HG03378 (cell line): ENCODE measurements around the gene MAGI3.

ENCODE experiments used
- ATAC-seq: cut with Tn5 transposase; IDR thresholded peaks from one replicate; pipeline ENCODE4 v1.9.1; 2021; ENCODE audit warnings: mild to moderate bottlenecking, moderate library complexity; ENCODE audit not compliant: unreplicated experiment

Gene MAGI3

GRCh38 chr1:113511269-113511668 is 121.0 kb downstream of the MAGI3 start:
- ATAC-seq: no peak

DNA sequence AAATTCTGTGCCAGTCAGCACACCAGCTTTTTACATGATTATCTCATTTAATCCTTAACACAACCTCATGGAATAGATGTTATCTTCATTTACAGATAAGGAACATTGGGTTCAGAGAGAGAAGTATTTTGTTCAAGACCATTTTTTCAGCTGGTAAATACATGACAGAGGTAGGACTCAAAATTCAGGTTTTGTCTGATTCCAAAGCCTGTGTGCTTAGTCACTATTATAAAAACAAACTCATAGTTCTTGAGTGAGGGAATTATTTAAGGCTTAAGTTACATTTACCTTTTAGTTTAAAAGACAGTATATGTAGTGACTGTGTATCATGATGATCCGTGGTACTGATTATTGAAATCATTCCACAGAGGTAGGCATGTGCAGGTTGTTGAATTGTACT is 125.2 kb downstream of the MAGI3 start:
- ATAC-seq: no peak

GRCh38 chr1:113517346-113517745 is 127.0 kb downstream of the MAGI3 start:
- ATAC-seq: no peak

DNA sequence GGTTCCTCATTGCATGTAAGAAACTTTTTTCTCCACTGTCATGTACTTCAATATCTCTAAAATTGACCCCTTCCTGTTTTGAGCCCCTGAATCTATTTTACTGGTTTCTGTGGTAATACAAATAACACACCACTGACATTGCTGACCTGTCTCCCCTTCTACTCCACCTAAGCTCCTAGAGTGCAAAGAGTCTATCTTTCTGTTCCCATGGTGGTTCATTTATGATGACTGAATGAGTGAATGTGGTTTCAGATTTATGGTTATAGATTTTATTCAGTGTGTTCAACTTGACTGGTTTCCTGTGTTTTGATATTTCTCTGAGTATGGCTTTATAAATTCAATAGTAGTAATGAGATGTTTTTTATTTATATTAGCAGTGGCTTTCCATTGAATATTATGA is 127.7 kb downstream of the MAGI3 start:
- no peak for ATAC-seq

GRCh38 chr1:113519556-113519955 is 129.2 kb downstream of the MAGI3 start:
- no peak for ATAC-seq

DNA sequence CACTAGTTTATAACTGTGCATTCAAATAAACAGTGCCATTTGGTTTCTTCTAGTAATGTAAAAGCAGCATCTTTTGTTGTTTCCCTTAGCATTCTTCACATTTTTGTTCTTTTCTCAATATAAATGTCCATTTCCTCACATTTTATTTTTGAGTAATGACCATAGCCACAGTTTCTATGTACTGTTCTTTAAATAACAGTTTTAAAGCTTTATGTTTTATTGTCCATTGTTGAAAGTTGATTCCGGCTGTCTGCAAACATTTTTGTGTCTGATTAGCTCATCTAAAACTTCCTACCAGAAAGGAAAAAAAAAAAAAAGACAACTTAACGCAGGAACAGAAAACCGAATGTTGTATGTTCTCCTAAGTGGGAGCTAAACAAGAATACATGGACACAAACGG is 139.7 kb downstream of the MAGI3 start:
- no peak for ATAC-seq

- ATAC-seq: no peak
Observed at GRCh38 chr1:113531321-113531720, 141.0 kb downstream of the MAGI3 start.

- no peak for ATAC-seq
Observed at GRCh38 chr1:113533061-113533460, 142.7 kb downstream of the MAGI3 start.

DNA sequence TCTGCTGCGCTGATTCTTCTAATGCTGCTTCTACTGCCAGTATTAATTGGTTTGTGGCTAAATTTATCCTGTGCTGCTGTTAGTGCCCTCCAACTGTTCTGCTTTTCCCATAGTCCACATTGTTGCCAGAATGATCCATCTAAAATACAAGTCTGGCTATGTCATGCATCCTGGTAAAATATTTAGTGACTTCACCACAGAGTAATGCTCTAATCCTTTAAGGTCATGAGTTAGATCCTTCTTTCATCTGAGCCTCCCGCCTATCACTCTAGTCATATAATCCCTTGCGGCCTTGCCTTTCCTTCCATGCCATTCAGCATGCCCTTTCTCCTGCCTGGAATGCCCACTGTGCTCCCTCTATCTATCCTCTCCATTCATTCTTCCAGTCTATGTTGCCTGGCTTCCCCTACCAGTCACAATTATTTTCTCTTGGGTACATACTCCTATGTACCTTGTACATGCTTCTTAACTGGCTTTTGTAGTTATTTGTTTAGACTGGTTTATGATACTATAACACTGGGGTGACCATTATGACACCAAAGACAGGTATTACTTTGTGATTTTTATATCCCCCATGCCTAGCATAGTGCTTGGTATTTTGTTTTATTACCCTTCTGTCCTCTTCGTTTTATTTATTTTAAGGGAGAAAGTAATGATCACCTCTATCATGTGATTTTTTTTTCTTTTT is 144.0 kb downstream of the MAGI3 start:
- no peak for ATAC-seq

DNA sequence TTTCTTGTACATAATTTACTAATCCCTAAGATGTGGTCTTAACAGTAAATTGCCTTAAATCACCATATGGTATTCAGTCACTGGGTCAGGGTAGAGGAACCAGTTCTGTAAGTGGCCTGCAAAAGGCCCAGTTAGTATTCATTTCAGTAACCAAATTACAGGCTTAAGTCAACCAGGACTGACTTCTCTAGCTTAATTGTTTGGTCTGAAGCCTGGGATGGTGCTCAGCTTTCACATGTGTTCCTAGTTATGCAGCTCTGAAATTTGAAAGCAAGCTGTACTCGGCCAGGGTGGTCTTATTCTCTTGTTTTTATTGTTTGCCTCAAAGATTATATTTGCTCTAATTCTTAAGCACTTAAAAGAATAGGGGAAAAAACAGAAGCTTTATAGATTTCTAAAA is 144.6 kb downstream of the MAGI3 start:
- no peak for ATAC-seq

- no peak for ATAC-seq
Observed at GRCh38 chr1:113536182-113536780, 146.0 kb downstream of the MAGI3 start.

DNA sequence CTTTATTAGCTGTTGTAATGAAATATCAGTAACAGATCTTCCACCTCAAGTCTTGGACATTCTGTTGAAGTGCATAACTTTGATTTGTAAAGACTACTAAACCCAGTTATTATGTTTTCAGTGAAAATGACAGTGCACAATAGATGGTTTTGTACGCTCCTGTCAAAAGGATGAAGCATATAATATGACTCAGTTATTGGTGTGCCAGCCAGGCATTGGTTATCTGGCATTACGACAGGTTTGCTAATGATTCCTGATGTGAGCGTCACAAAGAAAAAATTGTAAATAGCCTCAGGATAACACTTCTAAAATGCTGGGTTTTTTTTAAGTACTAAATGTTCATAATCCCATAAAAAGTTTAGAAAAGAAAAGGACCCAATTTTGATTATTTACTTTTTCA is 147.9 kb downstream of the MAGI3 start:
- ATAC-seq: no peak

DNA sequence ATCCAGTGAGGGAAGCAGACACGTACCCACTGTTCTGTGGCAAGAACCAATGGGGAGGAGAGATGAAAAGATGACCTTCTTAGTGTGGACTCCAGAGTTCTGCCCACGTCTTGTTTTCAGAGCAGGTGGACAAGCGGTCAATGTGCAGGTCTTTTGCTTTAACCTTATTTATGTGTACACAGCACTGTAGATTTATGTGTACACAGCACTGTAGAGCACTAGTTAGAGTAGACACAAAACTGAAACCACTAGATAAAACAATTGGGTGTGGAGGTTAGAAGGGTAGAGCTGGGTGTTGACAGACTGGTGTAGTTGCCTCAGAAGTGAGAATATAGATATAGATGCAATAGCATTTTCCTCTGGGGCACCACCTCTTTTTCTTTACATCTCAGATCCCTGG is 150.0 kb downstream of the MAGI3 start:
- no peak for ATAC-seq

DNA sequence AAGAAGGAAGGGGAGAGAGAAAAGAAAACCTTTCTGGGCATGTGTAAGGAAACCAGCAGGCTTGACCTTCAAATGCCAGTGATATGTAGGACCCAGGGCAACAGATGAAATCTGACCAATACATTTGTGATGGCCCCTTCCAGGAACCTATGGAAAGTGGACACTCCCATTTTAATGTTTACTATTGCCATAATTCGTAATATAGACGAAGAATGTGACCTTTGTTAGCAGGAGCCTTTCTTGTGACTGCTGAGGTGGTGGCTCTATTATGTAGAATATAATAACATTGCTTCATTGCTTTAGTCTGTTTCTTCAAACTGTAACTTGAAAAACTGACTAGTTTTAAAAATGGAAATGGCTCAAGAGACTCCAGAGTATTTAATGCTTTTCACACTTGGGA is 150.8 kb downstream of the MAGI3 start:
- ATAC-seq: no peak

DNA sequence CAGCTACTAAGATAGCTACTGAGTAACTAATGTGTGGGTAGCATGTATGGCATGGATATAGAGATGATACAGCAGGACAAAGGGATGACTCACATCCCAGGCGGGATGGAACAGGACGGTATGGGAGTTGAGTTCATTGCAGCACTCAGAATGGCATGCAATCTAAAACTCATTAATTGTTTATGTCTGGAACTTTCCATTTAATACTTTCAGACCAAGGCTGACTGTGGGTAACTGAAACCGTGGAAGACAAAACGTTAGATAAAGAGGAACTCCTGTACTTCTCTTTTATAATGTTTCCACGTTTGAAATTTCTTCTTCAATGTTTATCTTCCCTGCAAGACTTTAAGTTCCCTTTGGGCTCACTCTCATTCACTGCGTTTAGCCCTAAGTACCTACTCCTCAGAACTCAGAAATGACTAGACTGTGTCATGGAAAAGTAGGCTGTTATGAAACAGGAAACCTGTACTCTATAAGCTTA is 151.9 kb downstream of the MAGI3 start:
- ATAC-seq: no peak

DNA sequence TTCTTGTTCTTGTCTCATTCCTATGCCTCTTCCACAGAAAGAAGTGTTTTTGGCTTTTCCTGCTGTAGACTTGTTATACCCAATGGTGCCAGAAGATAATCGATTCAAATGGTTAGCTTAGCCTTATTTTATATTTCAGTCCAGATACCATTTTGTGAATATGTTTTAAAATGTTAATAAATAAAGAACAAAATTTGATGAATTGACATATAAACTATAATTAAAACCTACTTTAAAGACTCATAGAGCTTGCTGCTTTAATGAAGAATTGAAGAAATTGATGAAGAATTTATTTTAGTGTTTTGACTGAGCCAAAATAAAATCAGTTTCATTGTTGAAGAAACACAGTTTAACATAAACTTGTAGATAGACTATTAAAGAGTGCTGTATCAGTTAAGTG is 152.8 kb downstream of the MAGI3 start:
- no peak for ATAC-seq

DNA sequence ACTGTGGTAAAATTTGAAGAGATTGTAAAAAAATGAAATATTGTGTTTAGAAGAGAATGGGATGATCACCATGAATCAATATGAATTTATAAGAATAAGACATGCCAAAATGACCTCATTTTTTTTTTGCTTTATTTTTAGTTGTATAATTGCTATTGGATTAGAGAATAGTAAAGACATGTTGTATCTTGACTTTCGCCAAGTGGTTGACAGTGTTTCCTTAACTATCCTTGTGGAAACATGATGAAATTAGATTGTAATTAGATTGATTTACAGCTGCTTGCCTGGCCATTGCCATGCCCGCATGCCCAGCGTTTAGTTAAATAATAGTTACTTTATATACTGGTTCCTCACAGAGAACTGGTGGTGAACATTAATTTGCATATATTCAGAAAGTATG is 154.9 kb downstream of the MAGI3 start:
- no peak for ATAC-seq

DNA sequence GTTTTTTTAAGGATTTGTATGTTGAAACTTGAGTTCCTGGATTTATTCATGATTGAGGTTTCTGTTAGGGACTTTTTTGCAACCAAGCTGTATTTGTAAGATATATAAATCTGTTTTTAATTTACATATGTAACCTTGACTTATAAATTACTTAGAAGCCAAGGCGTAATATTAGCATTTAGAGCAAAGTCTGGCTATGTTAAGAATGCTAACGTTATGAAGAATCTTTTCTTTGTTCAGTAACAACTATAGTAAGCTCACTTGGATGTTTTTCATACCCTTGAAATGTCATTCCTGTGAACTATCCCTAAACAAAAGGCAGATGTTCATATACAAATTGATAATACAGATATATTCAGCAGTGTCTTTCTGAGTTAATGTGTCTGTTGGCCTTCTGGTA is 155.3 kb downstream of the MAGI3 start:
- ATAC-seq: no peak

DNA sequence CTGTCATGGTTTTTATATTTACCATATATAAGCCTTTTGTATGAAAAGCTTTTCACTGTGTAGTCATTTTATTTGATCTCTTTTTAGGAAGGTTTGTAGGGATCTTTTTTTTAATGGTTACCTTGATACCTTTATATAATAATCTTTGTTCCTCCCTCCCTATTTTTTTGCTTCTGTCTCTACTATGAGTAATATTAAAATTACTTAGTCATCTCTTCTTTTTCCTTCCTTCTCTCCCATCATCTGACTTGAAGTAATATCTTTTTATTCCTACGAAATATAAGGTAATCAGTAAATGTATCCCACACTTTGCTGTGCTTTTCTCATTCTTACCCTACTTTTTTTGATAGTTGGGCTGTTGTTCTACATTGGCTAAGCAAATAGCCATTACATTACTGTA is 161.4 kb downstream of the MAGI3 start:
- no peak for ATAC-seq

GRCh38 chr1:113552244-113552643 is 161.9 kb downstream of the MAGI3 start:
- ATAC-seq: no peak

GRCh38 chr1:113557187-113557586 is 166.9 kb downstream of the MAGI3 start:
- no peak for ATAC-seq

GRCh38 chr1:113565621-113566020 is 175.3 kb downstream of the MAGI3 start:
- ATAC-seq: no peak

GRCh38 chr1:113567427-113567826 is 177.1 kb downstream of the MAGI3 start:
- no peak for ATAC-seq
